Measurements from ENCODE around the gene EIF1.

DNA sequence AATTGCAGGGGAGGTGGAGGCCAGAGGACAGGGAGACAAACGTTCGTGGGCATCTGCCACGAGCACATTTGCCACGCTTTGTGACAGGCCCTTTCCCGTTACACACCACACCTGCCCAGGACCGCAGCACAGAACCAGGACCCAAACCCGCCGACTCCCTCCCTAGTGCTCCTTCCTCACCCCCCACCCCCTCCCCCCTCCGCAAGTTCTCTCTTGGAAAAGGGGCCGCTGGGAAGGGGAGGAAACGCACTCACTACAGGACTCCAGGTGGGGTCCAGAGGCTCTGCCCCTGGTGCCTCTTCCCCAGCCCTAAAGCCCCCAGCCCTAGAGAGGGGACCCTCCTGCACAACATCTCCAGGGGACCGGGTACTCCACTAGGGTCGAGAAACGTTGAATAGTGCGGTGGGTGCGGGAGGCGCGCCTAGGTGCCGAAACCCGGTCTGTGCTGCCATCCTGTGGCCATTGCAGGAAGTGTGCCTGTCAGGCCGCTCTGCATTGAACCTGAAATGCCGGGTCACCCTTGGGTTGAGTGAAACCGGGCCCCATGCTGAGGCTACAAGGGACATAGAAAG lies 21.9 kb upstream of the EIF1 start:
- TF ChIP-seq GATA2 (IDR thresholded peaks at IDR 0.05; ENCODE audit: low read depth, low read length) = no peak
- TF ChIP-seq GATA3 (IDR thresholded peaks at IDR 0.05; ENCODE audit: low read depth, low read length) = no peak

All from SH-SY5Y (cell line).